ENCODE measurements around the gene DMBT1.

The DMBT1 gene

DNA sequence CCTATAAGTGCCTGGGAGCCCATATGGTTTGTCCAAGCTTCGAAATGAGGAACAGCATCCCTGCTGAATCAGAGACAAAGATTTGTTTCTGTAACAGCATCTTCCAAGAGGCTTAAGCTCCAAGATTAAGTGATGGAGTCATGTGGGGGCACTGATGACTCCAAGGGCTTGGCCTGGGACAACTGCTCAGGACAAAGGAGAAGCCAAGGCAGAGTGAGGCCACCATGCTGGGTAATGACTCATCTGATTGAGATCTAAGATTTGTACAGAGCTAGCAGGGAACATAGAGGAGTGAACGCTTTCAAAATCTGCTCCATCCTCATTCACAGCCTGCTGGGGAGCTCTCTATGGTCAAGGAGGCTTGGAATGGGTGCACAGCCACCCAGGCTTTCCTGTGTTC lies 89.8 kb downstream of the DMBT1 start:
- no peak for DNase-seq

DNA sequence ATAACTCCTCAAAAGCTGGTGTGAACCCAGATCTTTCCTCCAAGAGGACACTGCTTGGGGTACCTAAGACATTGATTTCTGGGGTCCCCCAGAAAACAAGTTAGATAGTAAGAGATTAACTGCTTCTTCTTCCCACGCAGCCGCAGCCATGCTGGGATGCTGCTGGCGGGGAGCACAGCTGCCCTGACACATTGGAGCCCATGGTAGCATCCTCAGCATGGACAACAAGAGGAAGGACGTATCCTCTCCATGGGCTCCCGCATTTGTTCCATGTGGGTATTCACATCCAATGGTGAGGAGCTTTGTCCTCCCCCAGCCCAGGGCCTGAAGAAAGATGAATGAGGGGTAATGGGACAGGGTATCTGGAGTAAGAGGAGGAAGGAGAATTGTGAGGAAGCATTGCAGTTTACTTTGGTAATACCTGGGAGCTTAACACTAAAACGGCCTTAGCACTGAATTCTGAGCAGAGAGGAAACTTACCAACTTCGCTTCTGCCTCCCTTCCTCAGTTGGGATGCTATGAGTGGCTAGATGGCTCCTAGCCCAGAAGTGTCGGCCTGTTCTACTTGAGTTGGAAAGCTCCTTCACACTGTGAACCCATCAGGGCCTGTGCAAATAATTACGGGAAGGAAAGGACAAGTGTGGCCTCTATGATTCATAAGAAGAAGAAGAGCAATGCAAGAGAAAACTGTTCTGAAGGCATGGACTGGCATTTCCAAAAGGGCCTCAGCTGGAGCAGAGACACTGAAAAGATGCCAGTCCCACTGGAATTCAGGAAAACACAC lies 95.2 kb downstream of the DMBT1 start:
- no peak for DNase-seq

DNA sequence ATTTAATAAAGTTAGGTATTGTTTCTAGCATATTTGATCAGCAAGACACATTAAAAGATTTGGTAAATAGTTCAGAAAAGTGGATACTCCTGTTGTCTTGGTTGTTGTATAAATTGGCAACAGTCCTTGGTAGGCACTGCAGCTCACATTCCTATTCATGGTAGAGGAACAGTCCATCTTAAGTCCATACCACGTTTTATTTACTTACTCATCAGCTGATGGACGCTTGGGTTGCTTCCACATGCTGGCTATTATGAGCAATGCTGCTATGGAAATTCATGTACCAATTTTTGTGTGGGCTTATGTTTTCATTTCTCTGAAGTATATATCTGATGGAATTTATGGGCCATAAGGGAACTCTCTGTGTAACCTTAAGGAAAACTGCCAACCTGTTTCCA lies 95.8 kb downstream of the DMBT1 start:
- DNase-seq = no peak

DNA sequence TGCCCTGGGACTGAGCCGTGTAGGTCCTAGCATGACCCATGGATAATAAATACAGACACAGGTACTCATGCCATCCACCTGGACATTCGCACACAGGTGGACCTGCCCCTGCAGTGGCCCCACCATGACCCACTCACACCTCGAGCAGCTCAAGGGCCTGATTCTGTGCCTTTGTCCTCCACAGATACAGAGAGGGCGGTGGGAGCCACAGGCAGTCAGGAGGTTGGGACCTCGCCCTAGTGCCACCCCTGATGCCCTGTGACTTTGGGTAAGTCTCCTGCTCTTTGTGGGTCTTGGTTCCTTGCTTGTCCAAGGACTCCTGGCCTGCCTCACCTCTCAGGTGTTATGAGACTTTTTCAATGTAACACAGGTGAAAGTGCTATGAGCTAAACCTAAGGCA lies 96.2 kb downstream of the DMBT1 start:
- DNase-seq = no peak

DNA sequence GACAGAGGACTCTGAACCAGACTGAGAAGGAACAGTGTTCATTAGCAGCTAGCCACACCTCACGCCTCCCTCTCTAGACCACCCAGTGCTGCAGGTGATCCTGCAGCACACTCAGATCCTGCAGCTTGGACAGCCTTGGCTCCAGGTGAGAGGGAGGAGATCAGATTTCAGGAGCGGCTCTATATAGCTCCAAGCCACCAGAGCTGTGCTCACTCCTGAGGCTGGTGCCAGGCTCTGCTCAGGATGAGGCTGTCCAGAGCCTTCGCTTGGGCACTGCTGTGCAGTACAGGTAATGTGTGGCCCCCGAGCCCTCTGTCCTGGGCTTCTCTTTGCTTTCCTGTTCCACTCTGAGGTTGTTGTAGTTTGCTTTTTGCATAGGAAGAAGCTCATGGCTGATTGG lies 96.7 kb downstream of the DMBT1 start:
- DNase-seq = no peak

DNA sequence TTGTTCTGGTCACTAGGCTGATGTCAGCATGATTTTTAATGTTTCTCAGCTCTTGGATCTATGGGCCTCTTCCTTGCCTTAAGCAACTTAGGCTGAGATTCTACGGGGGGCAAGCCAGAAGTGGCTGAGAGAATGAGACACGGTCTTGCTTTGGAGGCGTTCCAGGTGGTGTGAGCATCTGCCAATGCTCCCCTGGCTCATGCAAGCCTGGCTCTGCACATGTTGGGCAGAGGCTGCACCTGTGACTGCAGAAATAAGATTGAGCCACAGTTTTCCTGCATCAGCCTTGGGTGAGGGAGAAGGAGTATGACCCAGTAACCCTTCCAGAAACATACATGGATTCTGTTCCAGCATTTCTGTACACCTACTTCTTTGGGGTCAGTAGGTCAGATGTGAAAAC lies 97.2 kb downstream of the DMBT1 start:
- DNase-seq = no peak

DNA sequence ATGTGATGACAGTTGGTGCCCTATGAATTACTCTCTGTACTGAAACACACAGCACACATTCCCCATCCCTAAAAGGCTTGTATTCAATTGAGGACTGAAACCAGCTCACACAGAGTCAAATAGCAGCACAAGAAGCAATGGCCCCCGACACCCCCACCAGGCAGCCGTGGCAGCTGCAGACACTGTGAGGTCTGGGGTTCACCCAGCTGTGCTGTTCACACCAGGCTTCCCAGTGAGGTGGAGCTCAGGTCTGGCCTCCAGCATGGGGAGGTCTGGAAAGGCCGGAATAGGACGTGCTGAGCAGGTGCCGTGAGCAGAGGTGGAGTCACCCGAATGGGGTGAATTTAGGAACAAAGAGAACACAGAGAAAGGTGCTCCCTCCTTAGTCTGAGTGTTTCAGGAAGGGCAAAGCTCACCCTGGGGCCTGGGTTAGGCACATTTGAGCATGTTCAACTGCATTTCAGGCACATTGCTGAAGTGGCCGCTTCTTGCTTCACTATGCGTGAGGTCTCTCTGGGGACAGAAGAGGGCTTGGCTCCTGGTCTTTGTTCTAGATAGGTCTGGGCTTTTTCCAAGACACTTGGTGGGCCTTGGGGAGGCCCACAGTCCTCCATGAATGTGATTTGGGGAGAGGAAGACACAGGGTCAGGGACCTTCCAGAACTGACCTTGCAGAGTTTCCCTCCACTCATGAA lies 97.9 kb downstream of the DMBT1 start:
- DNase-seq = no peak

DNA sequence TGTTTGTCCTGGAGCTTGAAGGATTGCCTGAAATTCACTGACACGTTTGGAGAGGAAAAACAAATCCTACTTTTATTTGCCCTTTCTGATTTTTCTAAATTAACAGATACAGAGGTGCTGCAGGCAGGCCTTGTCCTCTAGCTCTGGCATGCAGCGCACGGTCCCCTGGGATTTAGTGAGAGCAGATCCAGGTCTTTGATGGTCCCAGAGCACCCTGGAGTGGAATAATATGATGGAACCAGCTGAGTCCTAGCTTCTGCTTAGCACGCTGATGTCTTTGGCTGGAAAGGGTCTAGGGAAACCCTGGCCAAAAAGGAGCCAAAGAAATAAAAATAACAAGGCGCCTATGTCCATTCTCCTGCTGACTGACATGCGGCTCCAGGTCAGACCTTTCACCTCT lies 98.6 kb downstream of the DMBT1 start:
- DNase-seq = no peak

DNA sequence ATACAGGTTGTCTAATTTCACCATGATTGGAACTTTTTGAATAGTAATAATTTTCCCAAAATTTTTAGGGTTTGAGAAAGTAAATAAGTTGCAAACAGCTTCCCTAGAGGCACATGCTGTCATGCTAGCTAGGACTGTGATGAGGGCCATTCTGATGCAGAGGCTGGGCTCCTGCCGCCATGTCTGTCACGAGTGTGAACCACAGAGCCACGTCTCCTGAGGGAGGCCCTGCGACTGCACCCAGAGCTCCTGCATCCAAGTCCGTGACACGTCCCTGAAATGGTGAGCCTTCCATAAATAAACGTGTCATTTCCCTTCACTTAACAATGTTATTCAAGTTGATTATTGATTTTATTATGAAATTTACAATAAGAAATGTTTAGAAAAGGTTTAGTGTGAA lies 99.1 kb downstream of the DMBT1 start:
- no peak for DNase-seq

DNA sequence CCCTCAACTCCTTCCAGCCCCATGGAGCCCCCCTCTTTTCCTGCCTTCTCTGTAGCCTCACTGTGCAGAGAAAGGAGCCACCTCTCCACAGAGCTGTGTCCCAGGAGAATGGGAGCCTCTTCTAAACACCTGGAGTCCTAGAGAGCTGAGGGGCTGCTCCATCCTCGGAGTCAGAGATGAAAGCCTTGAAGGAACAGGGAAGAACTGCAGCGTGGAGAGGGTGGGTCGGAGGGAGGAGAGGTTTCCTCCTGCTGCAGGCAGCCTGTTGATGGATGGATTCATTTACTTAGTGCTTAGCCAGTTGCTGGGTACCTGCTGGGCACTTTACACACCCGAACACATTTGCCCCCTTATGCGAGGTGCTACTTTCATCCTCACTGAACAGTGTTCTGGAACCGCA lies 100.1 kb downstream of the DMBT1 start:
- DNase-seq = no peak

DNA sequence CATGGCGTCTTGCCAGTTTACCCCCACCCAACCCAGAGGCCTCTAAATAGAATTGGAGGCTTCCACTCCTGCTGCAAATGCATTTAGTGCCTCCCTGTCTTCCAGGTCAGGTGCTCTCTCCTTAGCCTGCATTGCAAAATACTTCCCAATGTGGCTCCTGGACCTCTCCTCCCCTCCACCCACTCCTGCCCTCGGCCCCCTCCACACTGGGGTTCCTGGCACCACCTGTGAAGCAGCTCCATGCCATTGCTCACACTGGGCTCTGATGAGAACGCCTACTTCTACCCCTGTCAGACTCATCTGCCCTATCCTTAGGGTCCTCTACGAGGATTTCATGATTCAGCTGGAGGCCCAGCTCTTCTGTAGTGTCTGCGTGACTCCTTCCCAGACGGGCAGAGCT lies 101.7 kb downstream of the DMBT1 start:
- no peak for DNase-seq

DNA sequence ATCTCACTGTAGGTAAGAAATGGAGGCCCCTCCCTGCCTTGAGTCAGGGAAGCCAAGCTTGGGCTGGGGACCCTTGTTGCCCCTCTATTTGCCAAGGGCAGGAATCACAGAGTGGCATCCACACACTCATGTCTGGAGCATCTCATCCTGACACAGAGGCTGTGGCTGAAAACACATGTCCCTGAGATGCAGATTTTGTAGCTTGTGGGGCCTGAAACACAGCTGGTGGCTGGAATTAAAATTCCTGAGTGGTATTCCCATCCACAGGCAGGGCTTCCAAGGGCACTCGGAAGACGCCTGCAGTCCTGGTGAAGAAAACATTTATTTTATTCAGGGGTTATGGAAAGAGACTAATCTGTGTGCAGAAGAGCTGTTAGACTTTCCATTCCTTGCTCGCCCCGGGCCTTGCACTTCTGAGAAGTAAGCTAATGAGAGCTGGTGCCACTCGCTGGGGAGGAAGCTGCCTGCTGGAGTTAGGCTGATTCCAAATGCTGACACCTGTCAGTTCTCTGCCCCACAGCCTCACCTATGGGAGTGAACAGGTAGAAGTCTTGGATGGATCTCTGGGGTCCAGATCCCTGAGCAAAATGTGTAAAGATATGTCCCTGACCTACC lies 103.1 kb downstream of the DMBT1 start:
- no peak for DNase-seq

DNA sequence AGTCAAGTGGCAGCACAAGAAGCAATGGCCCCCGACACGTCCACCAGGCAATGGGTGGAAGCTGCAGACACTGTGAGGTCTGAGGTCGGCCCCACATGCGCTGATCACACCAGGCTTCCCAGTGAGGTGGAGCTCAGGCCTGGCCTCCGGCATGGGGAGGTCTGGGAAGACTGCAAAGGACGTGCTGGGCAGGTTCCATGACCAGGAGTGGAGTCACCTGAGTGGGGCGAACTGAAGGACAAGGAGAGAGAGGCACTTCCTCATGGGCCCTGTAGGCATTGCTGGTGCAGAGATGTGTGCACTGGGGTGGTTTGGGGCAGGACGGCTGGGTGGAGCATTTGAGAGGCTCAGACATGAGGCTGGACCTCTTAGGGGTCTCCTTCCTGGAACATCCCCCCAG lies 103.9 kb downstream of the DMBT1 start:
- no peak for DNase-seq

DNA sequence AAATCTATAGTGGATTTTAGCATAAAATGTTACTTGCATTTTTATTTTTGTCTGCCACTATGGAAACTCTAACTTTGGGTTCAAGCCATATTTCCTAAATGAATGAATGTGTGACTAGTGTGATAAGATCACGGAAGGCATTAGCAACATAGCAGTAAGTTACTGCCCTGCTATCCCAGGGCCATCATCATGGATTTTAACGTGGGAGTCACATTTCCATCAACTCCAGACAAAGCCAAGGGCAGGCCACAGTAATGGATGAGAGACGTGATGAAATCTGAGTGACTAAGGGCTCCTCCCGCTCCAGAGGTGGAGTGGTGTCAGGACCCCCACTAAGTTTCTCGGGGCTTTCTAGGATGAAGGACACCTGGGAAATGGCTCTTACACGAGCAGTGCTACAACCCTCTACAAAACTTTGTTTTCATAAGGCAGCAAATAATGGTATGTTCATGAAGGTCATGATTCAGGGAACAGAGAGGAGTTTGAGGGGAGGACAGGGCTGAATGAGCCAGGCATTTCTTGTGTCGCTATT lies 104.8 kb downstream of the DMBT1 start:
- no peak for DNase-seq

DNA sequence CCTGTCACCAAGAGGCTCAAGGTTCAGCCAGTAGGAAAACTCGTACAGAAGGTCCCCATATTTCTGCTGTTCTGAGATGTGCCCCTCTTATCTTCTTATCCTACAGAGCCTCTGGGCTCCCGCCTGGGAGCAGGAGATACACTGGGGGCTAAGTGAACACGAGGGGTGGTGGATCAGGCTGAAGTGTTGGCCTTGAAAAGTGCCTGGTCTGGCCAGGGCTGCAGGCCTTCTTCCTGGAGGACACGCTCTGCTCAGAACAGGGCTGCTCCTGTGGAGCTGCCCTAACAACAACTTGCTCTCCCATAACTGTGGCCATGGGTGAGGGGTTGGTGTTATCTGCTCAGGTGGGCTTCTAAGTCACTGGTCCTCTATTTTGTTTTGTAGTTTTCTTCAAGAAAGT lies 105.4 kb downstream of the DMBT1 start:
- DNase-seq = no peak

DNA sequence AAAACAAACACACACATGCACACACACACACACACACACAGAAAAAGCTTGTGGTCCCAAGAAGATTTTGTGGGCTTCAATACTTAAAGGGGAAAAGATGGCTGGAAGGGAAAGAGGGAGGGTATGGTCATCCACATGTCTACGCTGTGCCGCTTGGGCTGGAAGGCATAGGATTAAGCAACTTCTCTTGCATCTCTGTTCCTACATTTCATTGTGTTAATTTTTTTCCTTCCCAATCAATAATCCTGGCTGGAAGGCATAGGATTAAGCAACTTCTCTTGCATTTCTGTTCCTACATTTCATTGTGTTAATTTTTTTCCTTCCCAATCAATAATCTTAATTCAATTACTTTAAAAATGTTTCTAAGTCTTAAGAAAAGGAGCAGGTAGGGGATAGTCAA lies 108.5 kb downstream of the DMBT1 start:
- no peak for DNase-seq

DNA sequence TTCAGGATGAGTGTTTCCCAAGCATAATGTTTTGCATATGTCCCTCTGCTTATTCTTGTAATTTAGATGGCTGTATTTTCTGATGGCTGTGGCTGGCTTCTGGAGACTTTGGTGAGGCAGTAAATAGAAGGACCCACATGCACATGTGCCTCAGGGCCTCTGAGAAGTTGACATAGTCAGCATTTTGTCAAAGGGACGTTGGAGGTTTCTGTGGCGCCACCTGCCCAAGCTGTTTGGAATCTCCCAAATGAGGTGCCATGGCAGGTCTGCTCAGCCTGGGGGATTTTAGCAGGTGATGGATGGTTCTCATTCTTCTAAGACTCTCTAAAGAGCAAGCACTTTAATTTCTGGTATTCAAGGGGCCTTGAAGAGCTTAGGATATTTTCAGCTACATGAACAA lies 109.3 kb downstream of the DMBT1 start:
- no peak for DNase-seq

DNA sequence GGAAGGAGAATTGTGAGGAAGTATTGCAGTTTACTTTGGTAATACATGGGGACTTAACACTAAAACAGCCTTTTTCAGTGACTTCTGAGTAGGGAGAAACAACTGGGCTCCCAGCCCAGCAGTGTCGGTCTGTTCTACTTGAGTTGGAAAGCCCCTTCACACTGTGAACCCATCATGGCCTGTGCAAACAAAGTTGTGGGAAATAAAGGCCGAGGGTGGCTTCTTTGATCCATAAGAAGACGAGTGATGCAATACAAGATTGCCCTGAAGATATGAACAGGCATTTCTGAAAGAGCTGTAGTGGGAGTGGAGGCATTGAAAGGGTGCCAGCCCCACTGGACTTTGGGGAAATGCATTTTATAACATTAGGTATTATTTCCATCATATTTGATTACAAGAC lies 110.8 kb downstream of the DMBT1 start:
- DNase-seq = no peak

DNA sequence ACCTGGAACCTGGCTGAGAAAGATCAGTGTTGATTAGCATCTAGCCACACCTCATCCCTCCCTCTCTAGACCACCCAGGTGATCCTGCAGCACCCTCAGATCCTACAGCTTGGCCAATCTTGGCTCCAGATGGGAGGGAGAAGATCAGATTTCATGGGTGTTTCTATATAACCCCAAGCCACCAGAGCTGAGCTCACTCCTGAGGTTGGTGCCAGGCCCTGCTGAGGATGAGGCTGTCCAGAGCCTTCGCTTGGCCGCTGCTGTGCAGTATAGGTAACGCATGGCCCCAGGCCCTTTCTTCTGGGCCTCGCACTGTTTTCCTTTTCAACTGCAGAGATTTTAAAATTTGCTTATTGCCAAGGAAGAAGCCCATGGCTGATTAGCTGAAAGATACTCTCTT lies 112.1 kb downstream of the DMBT1 start:
- DNase-seq = no peak

DNA sequence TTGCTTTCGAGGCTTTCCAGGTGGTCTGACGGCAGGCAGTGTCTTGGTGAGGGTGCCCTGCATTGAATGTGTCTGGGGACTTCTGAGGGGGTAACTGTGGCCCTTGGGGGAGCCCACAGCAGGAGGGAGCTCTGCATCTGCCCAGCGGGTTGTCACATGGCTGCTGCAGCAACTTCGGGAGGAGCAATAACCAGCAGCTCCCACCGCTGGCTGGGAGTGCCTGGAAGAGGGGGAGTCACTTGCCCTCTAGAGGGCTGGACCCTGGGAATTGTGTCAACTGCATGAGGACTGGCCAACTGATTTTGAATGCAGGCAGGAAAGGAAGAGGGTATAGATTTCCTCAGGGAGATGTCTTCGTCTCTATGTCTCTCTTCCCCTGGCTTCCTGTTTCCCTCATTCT lies 112.7 kb downstream of the DMBT1 start:
- no peak for DNase-seq

DNA sequence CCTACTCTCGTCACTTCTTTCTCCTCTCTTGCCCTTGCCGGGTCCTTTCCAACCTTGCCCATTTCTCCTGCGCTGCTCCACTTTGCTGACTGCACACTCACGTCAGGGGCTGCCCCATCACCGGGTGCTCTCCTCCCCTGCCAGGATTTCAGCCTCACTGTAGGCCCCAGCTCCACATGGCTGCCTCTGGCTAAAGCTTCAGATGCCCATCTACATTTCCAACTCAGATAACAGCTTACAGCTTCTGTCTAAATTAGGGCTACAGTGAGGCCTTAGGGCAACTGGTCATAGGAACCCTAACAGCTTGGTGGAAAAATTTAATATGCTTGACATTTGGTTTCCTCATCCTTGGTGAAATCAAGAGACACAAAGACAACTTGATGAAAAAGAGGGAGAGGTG lies 113.2 kb downstream of the DMBT1 start:
- no peak for DNase-seq

DNA sequence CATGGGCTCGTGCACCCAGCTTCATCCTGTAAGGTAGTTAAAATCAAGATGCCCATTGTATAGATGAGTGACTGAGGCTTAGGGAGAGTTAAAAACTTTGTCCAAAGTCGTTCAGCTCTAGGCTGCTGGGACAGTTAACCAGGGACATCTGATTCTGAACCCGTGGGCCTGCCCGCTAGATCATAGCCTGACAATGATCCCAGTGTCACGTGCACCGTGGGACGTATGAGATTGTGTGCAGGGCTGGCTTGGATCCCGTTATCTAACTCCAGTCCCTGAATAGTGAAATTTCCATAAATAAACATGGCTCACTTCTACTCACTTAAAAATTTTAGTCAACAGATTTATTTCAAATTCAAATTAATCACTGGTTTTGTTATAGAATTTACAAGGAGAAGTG lies 114.2 kb downstream of the DMBT1 start:
- no peak for DNase-seq

DNA sequence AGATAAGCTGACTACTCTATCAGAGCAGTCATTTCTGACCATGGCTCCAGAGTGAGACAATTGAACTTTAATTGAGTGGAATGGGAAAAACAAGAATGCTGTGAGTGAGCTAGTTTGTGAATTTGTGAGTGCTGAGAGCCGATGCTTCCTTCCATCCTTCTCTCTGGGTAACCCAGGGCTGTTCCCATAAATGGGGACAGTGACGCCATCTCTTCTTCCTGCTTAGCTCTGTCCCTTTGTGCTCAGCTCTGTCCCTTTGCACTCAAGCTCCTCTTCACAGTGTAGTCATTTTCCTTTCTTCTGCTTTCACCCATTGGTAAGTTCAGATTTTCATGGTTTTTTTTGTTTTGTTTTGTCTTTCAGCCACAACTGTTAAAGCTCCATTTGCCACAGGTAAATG lies 114.7 kb downstream of the DMBT1 start:
- no peak for DNase-seq

DNA sequence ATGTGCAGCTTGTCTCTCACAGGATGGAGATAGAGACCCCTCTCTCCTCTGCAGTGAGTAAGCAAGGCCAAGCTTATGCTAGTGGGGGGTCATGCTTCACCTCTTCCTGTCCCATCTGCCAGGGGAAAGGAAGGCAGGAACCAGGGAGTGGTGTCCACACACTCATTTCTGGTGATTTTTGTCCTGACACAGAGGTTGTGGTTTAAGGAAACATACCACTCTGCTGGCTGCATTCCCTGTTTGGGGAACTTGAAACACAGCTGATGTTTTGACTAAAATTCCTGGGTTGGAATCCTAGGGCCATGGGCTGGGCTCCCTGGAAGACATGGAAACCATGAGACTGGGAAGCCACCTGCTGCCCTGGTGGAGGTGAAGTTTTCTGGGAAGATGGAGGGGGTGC lies 117.7 kb downstream of the DMBT1 start:
- no peak for DNase-seq
